Heart right ventricle (tissue), 16 donors: ENCODE data around the gene CRLF2. TPM values are rescaled to one million over a fixed set of nuclear protein-coding genes. Genes with fewer than 3 reads are reported as not detected.
A peak's percentile ranks its signal among the peaks of the same experiment; 100 is the strongest.

Experiments used
- ATAC-seq, 8 donors: fragments of 200-7000 bp; cut with Tn5 transposase; one replicate each; pipeline ENCODE4 v1.9.1; 2020; ENCODE audit warnings: mild to moderate bottlenecking in 8 of 8, moderate library complexity in 8 of 8, moderate number of reproducible peaks in 1 of 8
- DNase-seq, 2 donors: peaks; one replicate each; pipeline ENCODE4 v3.0.0-alpha.2; 2020
- H3K27ac ChIP-seq, 10 donors: fragments of 200-600 bp; sonication (generic) in 2 of 10; one replicate each; pipeline versions ENCODE4 v1.5.0 to v1.8.0; 2020 to 2022; ENCODE audit warnings: mild to moderate bottlenecking in 3 of 10
- H3K27me3 ChIP-seq, 7 donors: fragments of 200-600 bp; one replicate each; pipeline ENCODE4 v1.8.0; 2021 to 2022; ENCODE audit warnings: mild to moderate bottlenecking in 2 of 7
- H3K36me3 ChIP-seq, 9 donors: fragments of 200-600 bp; sonication (generic) in 1 of 9; one replicate each; pipeline versions ENCODE4 v1.5.0 to v1.8.0; 2020 to 2022; ENCODE audit warnings: mild to moderate bottlenecking in 2 of 9
- H3K4me1 ChIP-seq, 9 donors: fragments of 200-600 bp; sonication (generic) in 1 of 9; one replicate each; pipeline versions ENCODE4 v1.5.0 to v1.8.0; 2020 to 2022; ENCODE audit warnings: mild to moderate bottlenecking in 4 of 9
- H3K4me3 ChIP-seq, 10 donors: fragments of 200-600 bp; sonication (generic) in 2 of 10; one replicate each; pipeline versions ENCODE4 v1.5.0 to v1.8.0; 2020 to 2022; ENCODE audit warnings: mild to moderate bottlenecking in 7 of 10, moderate library complexity in 2 of 10
- H3K9me3 ChIP-seq, 11 donors: fragments of 200-600 bp in 10 of 11; sonication (generic) in 2 of 11; one replicate each; pipeline versions ENCODE4 v1.5.0 to v1.8.0; 2013 to 2022; ENCODE audit warnings: mild to moderate bottlenecking in 2 of 11, control low read depth in 1 of 11, moderate library complexity in 1 of 11
- WGBS, 2 donors: extraction: QIAGEN DNeasy Blood & Tissue Kit; methylation state at CpG; one replicate each; pipeline ENCODE4 v1.1.7; 2013; ENCODE audit warnings: inconsistent platforms in 1 of 2; 5-methylcytosine and 5-hydroxymethylcytosine counted together
- intact Hi-C, 10 donors: fragments of 100-400 bp; cut with DNase I; formaldehyde crosslinking; loops; one replicate each; pipeline versions ENCODE4 v1.11.1 to v1.14.2; 2022
- polyA plus RNA-seq, 2 donors: library from polyadenylated mRNA; stranded (reverse); fragments of 200-250 nt; gene quantifications; one replicate each; pipeline ENCODE4 v1.2.3, GENCODE V29; 2013
- total RNA-seq, 10 donors: library from RNA; stranded (reverse); fragmentation: NEBNext Ultra II Directional in 3 of 10; extraction: Animal tissue kit (Norgen Biotek cat#: 25700) in 3 of 10; gene quantifications; one replicate each; pipeline versions ENCODE4 v1.2.1 to v1.2.4, GENCODE V29; 2021 to 2023
- TF ChIP-seq, protein P1 (sequence below), 9 donors: fragments of 200-600 bp; sonication (generic) in 2 of 9; IDR thresholded peaks; one replicate each; pipeline versions ENCODE4 v1.5.0 to v1.8.0; 2021 to 2022; ENCODE audit warnings: antibody characterized with exemption in 9 of 9, mild to moderate bottlenecking in 5 of 9, moderate library complexity in 1 of 9
- donor health status: Arrhythmogenic right ventricular cardiomyopathy.
- donor health status: ischemic (EF 13 %, LVEDD 7.1; RV severe dilation, severe dysfunction).
- donor health status: healthy with polysubstance abuse.
- donor health status: DM: no; HTN: yes; CAD: no.
- donor health status: DM: no; HTN: no; CAD: no.
- donor health status: ischemic (EF 25% LVEDD 6.9; RV normal size, moderate dysfunction).
- donor health status: ischemic (EF 25% LVEDD 5.7; RV mildly dilated, moderate dysfunction).
- donor health status: healthy.
- donor health status: DM: yes; HTN: yes; CAD: no.
- donor health status: Ischemic cardiomyopathy.
- donor health status: ischemic (EF 35%, LVEDD 5.7; RV mildly dilated, moderate dysfunction).
- donor health status: nonischemic (EF 11% LVEDD 7.7; RV severe dilation, severe dysfunction).
- donor health status: DM: yes; HTN: yes; CAD: no.
- donor health status: PGD.
- donor health status: ischemic (EF 29% LVEDD 5.4; RV normal size, mild dysfunction).
- donor health status: nonischemic (EF 23%, LVEDD 6.1; RV moderate dilation, normal function).

CRLF2 gene
- total and polyA plus RNA-seq, 12 donors = 0.07 to 0.51 (median 0.36) TPM; not detected in 7

- Histone ChIP-seq H3K4me1 (peaks cover 5 to 20% (median 16%) of the 10 kb centered on the region in 9 donors), H3K27ac (peak overlapping the region in 8 of 10 donors; percentile 35 to 91 (median 64)), H3K36me3 (no peaks in the 10 kb centered on the region), H3K27me3 (peaks cover 0 to 20% (median 0%) of the 10 kb centered on the region in 7 donors), H3K4me3 (peak overlapping the region in 6 of 10 donors; percentile 24 to 37 (median 28)), H3K9me3 (peaks cover 0 to 9% (median 0%) of the 10 kb centered on the region in 11 donors)
- DNase-seq (peak; percentile 42 to 64), ATAC-seq (peak; percentile 72 to 88 (median 82))
- 1 to 2% methylated on average over 22 of the region's 22 CpGs for WGBS, 2 donors
- intact Hi-C loops = loop anchor here in 1 of 10 donors (5.0 kb wide), 1 partner anchor 42 kb away; no protein-coding TSS in a partner anchor
- TF ChIP-seq, protein P1, sequence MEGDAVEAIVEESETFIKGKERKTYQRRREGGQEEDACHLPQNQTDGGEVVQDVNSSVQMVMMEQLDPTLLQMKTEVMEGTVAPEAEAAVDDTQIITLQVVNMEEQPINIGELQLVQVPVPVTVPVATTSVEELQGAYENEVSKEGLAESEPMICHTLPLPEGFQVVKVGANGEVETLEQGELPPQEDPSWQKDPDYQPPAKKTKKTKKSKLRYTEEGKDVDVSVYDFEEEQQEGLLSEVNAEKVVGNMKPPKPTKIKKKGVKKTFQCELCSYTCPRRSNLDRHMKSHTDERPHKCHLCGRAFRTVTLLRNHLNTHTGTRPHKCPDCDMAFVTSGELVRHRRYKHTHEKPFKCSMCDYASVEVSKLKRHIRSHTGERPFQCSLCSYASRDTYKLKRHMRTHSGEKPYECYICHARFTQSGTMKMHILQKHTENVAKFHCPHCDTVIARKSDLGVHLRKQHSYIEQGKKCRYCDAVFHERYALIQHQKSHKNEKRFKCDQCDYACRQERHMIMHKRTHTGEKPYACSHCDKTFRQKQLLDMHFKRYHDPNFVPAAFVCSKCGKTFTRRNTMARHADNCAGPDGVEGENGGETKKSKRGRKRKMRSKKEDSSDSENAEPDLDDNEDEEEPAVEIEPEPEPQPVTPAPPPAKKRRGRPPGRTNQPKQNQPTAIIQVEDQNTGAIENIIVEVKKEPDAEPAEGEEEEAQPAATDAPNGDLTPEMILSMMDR (IDR thresholded peaks at IDR 0.05) = no peak
These were observed 36.8 kb upstream of the CRLF2 start for GRCh38 chrX:1249101-1249887.

GRCh38 chrX:1248331-1249061, 36.0 kb upstream of the CRLF2 start:
- 1 to 4% methylated on average over 33 to 34 of the region's 34 CpGs for WGBS, 2 donors
- H3K4me3 ChIP-seq = peak overlapping the region in 6 of 10 donors; percentile 24 to 37 (median 28)
- TF ChIP-seq, protein P1 (IDR thresholded peaks at IDR 0.05) = no peak
- H3K27ac ChIP-seq = peak overlapping the region in 7 of 10 donors; percentile 47 to 91 (median 68)
- H3K4me1 ChIP-seq = peaks cover 5 to 20% (median 16%) of the 10 kb centered on the region in 9 donors
- intact Hi-C loops = loop anchor here in 1 of 10 donors (5.0 kb wide), 1 partner anchor 41 kb away; no protein-coding TSS in a partner anchor
- ATAC-seq = peak in 4 of 8 donors; percentile 12 to 38 (median 28)
- peak in 1 of 2 donors; percentile 12 for DNase-seq
- no peaks in the 10 kb centered on the region for H3K36me3 ChIP-seq
- peaks cover 0 to 2% (median 0%) of the 10 kb centered on the region in 11 donors for H3K9me3 ChIP-seq
- H3K27me3 ChIP-seq = peaks cover 0 to 20% (median 0%) of the 10 kb centered on the region in 7 donors

DNA sequence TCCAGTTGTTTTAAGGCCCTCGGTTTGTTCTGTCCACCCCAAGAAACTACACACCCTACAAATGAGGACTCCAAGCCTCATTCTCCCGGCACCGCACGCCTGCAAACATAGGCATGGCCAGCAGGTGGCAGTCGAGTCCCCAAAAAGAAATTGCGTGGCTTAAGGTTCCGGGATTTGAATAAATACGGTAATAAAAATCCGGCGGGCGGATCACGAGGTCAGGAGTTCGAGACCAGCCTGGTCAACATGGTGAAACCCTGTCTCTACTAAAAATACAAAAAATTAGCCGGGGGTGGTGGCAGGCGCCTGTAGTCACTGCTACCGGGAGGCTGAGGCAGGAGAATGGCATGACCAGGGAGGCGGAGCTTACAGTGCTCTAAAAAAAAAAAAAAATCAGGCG, 34.4 kb upstream of the CRLF2 start:
- Histone ChIP-seq H3K4me1 (peaks cover 5 to 20% (median 16%) of the 10 kb centered on the region in 9 donors), H3K27ac (no peak overlapping the region), H3K27me3 (peaks cover 0 to 20% (median 0%) of the 10 kb centered on the region in 7 donors), H3K4me3 (no peak overlapping the region), H3K36me3 (no peaks in the 10 kb centered on the region), H3K9me3 (no peaks in the 10 kb centered on the region)
- intact Hi-C loops = loop anchor here in 1 of 10 donors (5.0 kb wide), 1 partner anchor 40 kb away; no protein-coding TSS in a partner anchor
- DNase-seq (peak; percentile 65 to 70), ATAC-seq (peak in 7 of 8 donors; percentile 42 to 65 (median 49))
- TF ChIP-seq, protein P1 (IDR thresholded peaks at IDR 0.05) = peak; percentile 72 to 91 (median 87)
- 12 to 15% methylated on average over 18 of the region's 18 CpGs for WGBS, 2 donors
